D721Med (cell line): ENCODE data around the gene CENPV.
A peak's percentile ranks its signal among the peaks of the same experiment; 100 is the strongest.
"Not testable (repeated sequence)": the region's sequence is repeated elsewhere in the genome, so short reads cannot be mapped to it uniquely, and the experiment has no call there.

Source experiments
- DNase-seq: peaks from one replicate; pipeline ENCODE4 v3.0.0; 2011; ENCODE audit warnings: low spot score; ENCODE audit not compliant: insufficient read length
- FAIRE-seq: peaks from 2 replicates; lab custom pipeline; 2011; peaks lifted over from hg19 to GRCh38; lab: Jason Lieb, UNC
- CTCF ChIP-seq: IDR thresholded peaks from 2 replicates; pipeline ENCODE4 v1.5.1; 2012; ENCODE audit warnings: mild to moderate bottlenecking, control low read depth; ENCODE audit not compliant: insufficient read depth; ENCODE audit errors: missing control alignments

The CENPV gene

GRCh38 chr17:16353317-16354174 is at the start of gene CENPV:
TSS of gene CENPV (minus strand) at chr17:16353469. CDS start at chr17:16353436, 33 bp downstream.
- DNase-seq (peak; percentile 64), FAIRE-seq (no peak)
- TF ChIP-seq CTCF = peak; percentile 14

GRCh38 chr17:16398270-16399267 is 45.3 kb upstream of the CENPV start:
- DNase-seq (no peak), FAIRE-seq (no peak)
- TF ChIP-seq CTCF = no peak

- not testable (repeated sequence) for DNase-seq, FAIRE-seq
Observed at GRCh38 chr17:16396693-16397092, 43.4 kb upstream of the CENPV start.

GRCh38 chr17:16395887-16396286 is 42.6 kb upstream of the CENPV start:
- not testable (repeated sequence) for FAIRE-seq, DNase-seq

- not testable (repeated sequence) for FAIRE-seq, DNase-seq
Observed at GRCh38 chr17:16392491-16392890, 39.2 kb upstream of the CENPV start.

GRCh38 chr17:16391451-16391850 is 38.2 kb upstream of the CENPV start:
- DNase-seq = no peak
- no peak for TF ChIP-seq CTCF
- no peak for FAIRE-seq

GRCh38 chr17:16386126-16386507 is 32.8 kb upstream of the CENPV start:
- not testable (repeated sequence) for DNase-seq, FAIRE-seq

GRCh38 chr17:16384557-16384956 is 31.3 kb upstream of the CENPV start:
- TF ChIP-seq CTCF = no peak
- FAIRE-seq (no peak), DNase-seq (no peak)

GRCh38 chr17:16383772-16384287 is 30.6 kb upstream of the CENPV start:
- no peak for TF ChIP-seq CTCF
- DNase-seq (no peak), FAIRE-seq (no peak)
